Neural progenitor cell (in vitro differentiated cells): ENCODE measurements around the gene LRRC27.

Source experiments
- EZH2phosphoT487 ChIP-seq: fragments of 200-600 bp; sonication (generic); IDR thresholded peaks from 2 replicates; pipeline ENCODE4 v1.6.1; 2017; ENCODE audit warnings: antibody characterized with exemption
- TF ChIP-seq, protein P1 (sequence below): fragments of 200-600 bp; sonication (generic); IDR thresholded peaks from 2 replicates; pipeline ENCODE4 v1.5.1; 2017; ENCODE audit warnings: antibody characterized with exemption, mild to moderate bottlenecking

DNA sequence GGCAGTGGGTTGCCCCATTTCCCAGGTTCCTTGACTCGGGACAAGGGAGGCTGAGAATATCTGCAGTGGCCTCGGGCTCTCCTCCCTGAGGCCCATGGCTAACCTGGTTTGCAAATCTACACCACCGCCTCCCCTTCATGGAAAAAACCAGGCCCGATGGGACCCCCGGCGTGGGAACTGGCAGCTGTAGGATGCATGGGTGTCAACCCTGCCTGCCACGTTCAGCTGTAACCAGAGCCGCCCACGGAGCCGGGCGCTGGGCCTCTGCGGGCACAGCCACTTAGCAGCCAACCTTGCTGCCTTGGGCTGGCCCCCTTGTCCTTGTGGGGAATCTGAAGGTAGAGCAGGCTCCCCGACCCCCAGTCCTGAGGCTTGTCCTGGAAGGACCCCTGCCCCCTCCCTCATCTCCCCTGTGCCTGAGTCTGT is 66.6 kb downstream of the LRRC27 start:
- TF ChIP-seq EZH2phosphoT487: no peak
- TF ChIP-seq, protein P1, sequence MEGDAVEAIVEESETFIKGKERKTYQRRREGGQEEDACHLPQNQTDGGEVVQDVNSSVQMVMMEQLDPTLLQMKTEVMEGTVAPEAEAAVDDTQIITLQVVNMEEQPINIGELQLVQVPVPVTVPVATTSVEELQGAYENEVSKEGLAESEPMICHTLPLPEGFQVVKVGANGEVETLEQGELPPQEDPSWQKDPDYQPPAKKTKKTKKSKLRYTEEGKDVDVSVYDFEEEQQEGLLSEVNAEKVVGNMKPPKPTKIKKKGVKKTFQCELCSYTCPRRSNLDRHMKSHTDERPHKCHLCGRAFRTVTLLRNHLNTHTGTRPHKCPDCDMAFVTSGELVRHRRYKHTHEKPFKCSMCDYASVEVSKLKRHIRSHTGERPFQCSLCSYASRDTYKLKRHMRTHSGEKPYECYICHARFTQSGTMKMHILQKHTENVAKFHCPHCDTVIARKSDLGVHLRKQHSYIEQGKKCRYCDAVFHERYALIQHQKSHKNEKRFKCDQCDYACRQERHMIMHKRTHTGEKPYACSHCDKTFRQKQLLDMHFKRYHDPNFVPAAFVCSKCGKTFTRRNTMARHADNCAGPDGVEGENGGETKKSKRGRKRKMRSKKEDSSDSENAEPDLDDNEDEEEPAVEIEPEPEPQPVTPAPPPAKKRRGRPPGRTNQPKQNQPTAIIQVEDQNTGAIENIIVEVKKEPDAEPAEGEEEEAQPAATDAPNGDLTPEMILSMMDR: no peak
